NCI-H345 treated with DMSO at 0.1 percent for 48 hours (cell line): ENCODE data around the gene METRNL.

Experiments
- DNase-seq: peaks from one replicate; lab custom pipeline; 2025; ENCODE audit not compliant: unreplicated experiment; lab: John Stamatoyannopoulos, UW

The METRNL gene

GRCh38 chr17:83078378-83079351, 744 bp upstream of the METRNL start:
- no peak for DNase-seq

GRCh38 chr17:83079766-83080578, 563 bp downstream of the METRNL start:
- no peak for DNase-seq

GRCh38 chr17:83080579-83080857, 1.1 kb downstream of the METRNL start:
- DNase-seq, result no peak

GRCh38 chr17:83080858-83081683, 1.7 kb downstream of the METRNL start:
- DNase-seq, result no peak

- no peak for DNase-seq
Measured at GRCh38 chr17:83081684-83082201, 2.3 kb downstream of the METRNL start.

GRCh38 chr17:83082424-83082823, 3.0 kb downstream of the METRNL start:
- no peak for DNase-seq

GRCh38 chr17:83082909-83083367, 3.5 kb downstream of the METRNL start:
- no peak for DNase-seq

- no peak for DNase-seq
Measured at GRCh38 chr17:83083368-83084201, 4.2 kb downstream of the METRNL start.

- no peak for DNase-seq
Measured at GRCh38 chr17:83084214-83084613, 4.8 kb downstream of the METRNL start.

- DNase-seq, result no peak
Measured at GRCh38 chr17:83084621-83085056, 5.2 kb downstream of the METRNL start.

- DNase-seq, result no peak
Measured at GRCh38 chr17:83085103-83085502, 5.7 kb downstream of the METRNL start.

- no peak for DNase-seq
Measured at GRCh38 chr17:83085526-83086198, 6.3 kb downstream of the METRNL start.

GRCh38 chr17:83086199-83086880, 6.9 kb downstream of the METRNL start:
- DNase-seq, result no peak

- no peak for DNase-seq
Measured at GRCh38 chr17:83086907-83087787, 7.7 kb downstream of the METRNL start.

- DNase-seq, result no peak
Measured at GRCh38 chr17:83087788-83088360, 8.5 kb downstream of the METRNL start.

- no peak for DNase-seq
Measured at GRCh38 chr17:83088451-83088850, 9.0 kb downstream of the METRNL start.

- no peak for DNase-seq
Measured at GRCh38 chr17:83088909-83089308, 9.5 kb downstream of the METRNL start.
